Activated naive CD8-positive, alpha-beta T cell treated with anti-CD3 and anti-CD28 coated beads, Interleukin-2, amount 50 U/mL, for 16 hours (primary cell): ENCODE measurements around the gene IGF2BP3.
A peak's percentile ranks its signal among the peaks of the same experiment; 100 is the strongest.

Source experiments
- DNase-seq: peaks from one replicate; pipeline ENCODE4 v3.0.0-alpha.2; 2020; ENCODE audit warnings: low read depth, low spot score

The IGF2BP3 gene

GRCh38 chr7:23377134-23377533, 93.2 kb downstream of the IGF2BP3 start:
- no peak for DNase-seq

- DNase-seq: peak; percentile 42
These were observed 96.9 kb downstream of the IGF2BP3 start for GRCh38 chr7:23373151-23374004.

GRCh38 chr7:23372611-23373010, 97.7 kb downstream of the IGF2BP3 start:
- DNase-seq: no peak

- DNase-seq: no peak
These were observed 98.6 kb downstream of the IGF2BP3 start for GRCh38 chr7:23371654-23372053.

GRCh38 chr7:23369695-23370404, 100.4 kb downstream of the IGF2BP3 start:
- no peak for DNase-seq

- DNase-seq: no peak
These were observed 101.2 kb downstream of the IGF2BP3 start for GRCh38 chr7:23369100-23369499.

GRCh38 chr7:23358152-23358674, 112.1 kb downstream of the IGF2BP3 start:
- DNase-seq: no peak

GRCh38 chr7:23357190-23358093, 112.8 kb downstream of the IGF2BP3 start:
- DNase-seq: no peak

GRCh38 chr7:23356726-23357125, 113.6 kb downstream of the IGF2BP3 start:
- DNase-seq: no peak

- DNase-seq: no peak
These were observed 114.1 kb downstream of the IGF2BP3 start for GRCh38 chr7:23356168-23356567.

- no peak for DNase-seq
These were observed 117.1 kb downstream of the IGF2BP3 start for GRCh38 chr7:23353172-23353571.

- DNase-seq: no peak
These were observed 119.8 kb downstream of the IGF2BP3 start for GRCh38 chr7:23350466-23350865.

GRCh38 chr7:23349484-23350157, 120.7 kb downstream of the IGF2BP3 start:
- no peak for DNase-seq

GRCh38 chr7:23347682-23348180, 122.6 kb downstream of the IGF2BP3 start:
- no peak for DNase-seq

GRCh38 chr7:23347033-23347681, 123.1 kb downstream of the IGF2BP3 start:
- no peak for DNase-seq

GRCh38 chr7:23346316-23346715, 124.0 kb downstream of the IGF2BP3 start:
- DNase-seq: no peak

- DNase-seq: no peak
These were observed 124.7 kb downstream of the IGF2BP3 start for GRCh38 chr7:23345601-23346000.

GRCh38 chr7:23343806-23344475, 126.3 kb downstream of the IGF2BP3 start:
- no peak for DNase-seq

- no peak for DNase-seq
These were observed 127.2 kb downstream of the IGF2BP3 start for GRCh38 chr7:23343102-23343501.
